GM18498 (cell line): ENCODE data around the gene BLM.
"Not testable (repeated sequence)": the region's sequence is repeated elsewhere in the genome, so short reads cannot be mapped to it uniquely, and the experiment has no call there.

ENCODE experiments used
- ATAC-seq: cut with Tn5 transposase; IDR thresholded peaks from one replicate; pipeline ENCODE4 v1.9.1; 2021; ENCODE audit warnings: mild to moderate bottlenecking, moderate library complexity; ENCODE audit not compliant: unreplicated experiment

Gene BLM

DNA sequence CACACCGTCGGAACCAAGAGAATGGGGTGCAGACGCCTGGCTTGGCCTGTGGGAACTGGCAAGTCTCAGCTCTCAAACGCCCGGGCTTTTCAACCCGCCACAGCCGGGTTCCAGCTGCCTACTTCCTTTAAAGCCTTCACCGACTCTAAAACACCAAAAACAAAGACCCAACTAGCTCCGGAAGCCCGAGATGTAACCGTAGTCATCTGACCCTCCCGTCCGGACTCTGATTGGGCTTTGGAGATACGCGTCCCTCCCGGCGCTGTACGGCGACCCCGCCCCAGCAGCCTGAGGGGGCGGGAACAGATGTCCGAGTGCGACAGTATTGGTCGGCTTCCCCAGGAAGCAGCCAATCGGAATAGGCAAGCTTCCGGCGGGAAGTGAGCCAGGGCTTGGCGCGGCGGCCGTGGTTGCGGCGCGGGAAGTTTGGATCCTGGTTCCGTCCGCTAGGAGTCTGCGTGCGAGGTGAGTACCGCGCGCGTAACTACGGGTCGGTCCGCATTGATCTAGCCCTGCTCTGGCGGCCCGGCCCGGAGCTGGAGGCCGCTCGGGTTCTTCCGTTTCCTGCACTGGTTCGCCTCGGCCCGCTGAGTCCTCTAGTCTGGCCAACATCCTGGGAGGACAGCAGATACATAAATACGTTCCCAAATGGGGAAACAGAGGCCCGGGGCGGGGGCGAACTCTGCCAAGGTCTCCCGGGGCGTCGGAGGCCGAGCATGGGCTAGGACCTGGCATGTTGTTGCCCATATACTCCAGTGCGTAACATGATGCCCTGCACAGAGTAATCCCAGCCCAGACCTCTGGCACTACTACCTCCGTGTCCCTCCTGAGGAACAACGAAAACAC, at the start of gene BLM:
Gene BLM (plus strand): TSS at position 371 of the 846 bp plus-strand sequence. CDS start 30,047 bp downstream, outside the sequence.
- ATAC-seq, result peak; percentile 99

DNA sequence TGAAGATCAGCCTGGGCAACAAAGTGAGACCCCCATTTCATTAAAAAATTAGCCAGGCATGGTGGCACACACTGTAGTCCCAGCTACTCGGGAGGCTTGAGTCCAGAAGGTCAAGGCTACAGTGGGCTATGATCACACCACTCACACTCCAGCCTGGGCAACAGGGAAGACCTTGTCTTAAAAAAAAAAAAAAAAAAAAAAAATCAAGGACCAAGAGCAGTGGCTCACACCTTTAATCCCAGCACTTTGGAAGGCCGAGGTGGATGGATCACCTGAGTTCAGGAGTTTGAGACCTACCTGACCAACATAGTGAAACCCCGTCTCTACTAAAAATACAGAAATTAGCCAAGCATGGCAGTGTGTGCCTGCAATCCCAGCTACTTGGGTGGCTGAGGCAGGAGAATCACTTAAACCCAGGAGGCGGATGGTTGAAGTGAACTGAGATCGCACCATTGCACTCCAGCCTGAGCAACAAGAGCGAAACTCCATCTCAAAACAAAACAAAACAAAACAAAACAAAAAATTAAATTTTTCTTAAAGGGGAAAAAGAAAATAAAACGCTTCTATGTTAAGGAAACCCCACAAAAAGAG, 49.3 kb upstream of the BLM start:
- not testable (repeated sequence) for ATAC-seq

DNA sequence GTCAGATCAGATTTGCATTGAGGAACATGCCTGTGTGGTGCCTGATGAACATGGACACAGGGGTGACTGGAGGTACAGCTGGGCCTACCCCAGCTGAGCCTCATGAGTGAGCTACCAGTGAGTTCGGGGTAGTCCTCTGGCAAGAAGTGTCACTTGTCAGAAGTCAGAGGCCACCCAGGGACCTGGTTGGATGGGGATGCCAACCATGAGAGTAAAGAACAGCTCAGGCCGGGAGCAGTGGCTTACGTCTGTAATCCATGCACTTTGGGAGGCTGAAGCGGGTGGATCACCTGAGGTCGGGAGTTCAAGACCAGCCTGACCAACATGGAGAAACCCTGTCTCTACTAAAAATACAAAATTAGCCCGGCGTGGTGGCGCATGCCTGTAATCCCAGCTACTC, 46.5 kb upstream of the BLM start:
- ATAC-seq, result not testable (repeated sequence)

DNA sequence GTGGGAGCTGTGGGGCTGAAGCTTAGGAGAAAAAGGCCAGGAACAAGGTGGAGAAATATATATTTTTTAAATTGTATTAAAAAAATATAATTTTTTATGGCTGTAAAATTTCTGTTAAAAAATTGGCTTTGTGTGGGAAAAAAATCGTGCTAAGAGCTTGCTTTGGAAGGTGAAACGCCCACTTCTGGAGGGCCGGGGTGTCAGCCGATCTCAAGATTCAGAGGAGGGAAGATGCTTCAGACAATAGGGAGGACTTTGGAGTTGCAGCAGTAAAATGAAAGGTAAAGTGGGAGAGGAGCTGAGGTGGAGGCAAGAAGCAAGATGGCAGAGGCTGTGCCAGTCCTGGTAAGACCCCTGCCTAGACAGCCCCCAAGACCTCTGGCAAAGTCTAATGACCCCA, 45.9 kb upstream of the BLM start:
- no peak for ATAC-seq

DNA sequence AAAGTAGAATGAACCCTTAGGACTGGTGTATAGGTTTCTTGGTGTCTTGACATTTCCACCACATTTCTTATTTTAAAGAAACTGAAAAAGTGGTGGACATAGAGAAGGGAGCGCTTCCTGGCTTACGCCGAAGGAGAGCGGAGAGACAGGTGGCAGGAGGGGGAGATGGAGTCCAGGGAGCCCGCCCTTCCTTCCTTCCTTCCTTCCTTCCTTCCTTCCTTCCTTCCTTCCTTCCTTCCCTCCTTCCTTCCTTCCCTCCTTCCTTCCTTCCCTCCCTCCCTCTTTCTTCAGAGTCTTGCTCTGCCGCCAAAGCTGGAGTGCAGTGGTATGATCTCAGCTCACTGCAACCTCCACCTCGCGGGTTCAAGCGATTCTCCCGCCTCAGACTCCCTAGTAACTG, 43.8 kb upstream of the BLM start:
- not testable (repeated sequence) for ATAC-seq

DNA sequence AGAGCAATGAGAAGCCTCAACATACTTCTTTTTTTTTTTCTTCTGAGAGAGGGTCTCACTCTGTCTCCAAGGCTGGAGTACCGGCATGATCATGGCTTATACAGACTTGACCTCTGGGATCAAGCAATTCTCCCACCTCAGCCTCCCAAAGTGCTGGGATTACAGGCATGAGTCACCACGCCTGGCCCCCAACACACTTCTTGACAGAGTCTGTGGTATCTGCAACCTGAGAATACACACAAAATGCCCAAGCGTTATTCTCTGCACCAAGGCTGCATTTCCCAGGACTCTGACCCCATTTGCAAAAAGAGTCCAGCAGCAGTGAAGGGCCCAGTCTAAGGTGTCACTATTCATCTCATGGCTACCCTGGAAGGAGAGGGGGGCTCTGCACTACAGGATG, 42.7 kb upstream of the BLM start:
- ATAC-seq, result no peak

DNA sequence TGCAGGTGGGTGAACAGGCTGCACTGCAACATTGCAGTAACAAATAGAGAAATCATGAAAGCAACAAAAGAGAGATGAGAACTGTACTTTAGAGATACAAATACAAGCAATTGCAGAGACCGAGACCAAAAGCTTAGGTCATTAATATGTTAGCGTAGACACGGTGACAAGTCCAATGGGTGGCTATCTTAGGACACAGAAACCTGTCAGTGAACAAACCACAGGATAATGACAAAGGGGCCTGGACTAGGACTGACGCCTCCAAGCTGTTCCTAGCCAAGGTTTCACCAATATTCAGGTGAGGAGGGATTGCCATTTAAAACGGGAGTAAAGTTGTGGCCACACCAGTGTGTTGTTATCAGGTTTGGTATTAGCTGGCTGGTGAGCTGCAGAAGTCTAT, 41.7 kb upstream of the BLM start:
- ATAC-seq, result no peak

DNA sequence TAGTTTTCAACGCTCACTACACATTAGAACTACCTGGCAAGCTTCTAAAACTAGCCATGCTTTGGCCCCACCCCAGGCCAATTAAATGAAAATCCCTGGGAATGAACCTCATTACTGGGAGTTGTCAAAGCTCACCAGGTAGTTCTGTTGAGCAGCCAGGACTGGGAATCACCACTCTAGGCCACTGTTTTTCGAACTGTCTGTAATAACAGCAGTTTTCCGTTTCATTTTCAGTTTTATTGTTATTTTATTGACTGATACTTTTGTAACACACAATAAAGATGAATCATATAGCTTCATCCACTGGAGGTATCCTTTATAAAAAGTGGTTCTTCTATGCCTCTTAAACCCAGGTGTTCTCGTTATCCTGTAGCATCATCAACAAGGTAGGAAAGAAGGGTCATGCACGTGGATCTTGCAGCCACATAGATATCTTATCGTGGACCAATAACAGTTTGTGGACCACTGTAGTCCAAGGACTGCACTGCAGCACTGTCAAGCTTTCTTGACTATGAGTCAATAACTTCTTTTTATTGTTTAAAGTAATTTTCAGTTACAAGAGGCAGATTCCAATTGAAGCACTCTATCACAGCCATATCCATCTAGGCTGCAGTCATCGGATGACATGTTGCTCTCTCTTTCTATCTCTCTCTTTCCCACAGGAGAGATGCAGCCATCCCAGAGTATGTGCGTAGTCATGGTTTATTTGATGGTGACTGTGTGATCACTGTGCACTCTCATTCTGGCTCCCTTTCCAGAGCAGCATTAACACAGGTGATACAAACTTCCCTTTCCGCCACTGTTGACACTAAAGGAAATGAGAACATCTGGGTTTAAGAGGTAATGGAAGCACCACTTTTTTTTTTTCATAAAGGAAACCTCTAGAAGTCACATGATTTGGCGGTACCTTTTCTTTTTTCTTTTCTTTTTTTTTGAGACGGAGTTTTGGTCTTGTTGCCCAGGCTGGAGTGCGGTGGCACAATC, 39.0 kb upstream of the BLM start:
- ATAC-seq, result no peak

DNA sequence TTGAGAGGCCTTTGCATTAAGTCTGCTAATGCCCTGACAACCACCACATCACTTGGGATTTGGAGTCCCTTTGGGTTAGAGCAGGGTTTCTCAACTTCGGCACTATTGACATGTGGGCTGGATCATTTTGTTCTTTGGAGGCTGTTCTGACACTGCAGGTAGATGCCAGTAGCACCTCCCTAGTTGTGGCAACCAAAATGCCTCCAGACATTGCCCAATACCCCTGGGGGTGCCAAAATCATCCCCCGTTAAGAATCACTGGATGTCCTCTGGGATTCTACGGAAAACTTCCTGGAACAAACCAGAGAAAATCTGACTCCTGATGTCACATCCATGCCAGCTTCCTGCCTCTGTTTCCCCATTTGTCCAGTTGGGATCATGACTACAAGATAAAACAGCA, 37.2 kb upstream of the BLM start:
- ATAC-seq, result no peak

DNA sequence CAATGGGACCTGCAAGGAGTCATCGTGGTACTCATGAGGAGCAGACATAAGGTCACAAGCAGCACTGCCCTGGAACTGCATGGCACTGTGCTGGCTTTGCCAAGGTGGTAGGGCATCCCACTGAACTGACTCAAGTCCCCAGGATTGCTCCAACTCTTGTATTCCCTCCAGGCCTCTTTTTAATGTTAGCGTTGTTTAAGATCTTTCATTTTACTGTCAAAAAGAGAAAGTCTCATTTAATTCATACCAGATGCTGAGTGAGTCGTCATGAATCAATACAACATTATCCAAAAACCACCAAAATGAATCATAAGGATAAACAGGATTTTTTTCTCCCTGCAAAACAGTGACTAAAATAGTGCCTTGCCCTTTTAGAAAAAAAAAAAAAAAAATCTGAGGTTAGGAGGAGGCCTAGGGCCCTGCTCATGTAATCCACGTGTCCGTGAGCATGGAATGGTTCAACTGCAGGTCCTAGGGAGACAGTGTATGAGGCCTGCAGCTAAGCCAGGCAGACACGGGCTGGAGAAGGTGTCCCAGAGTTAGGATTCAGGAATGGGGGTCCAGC, 36.7 kb upstream of the BLM start:
- ATAC-seq, result no peak

DNA sequence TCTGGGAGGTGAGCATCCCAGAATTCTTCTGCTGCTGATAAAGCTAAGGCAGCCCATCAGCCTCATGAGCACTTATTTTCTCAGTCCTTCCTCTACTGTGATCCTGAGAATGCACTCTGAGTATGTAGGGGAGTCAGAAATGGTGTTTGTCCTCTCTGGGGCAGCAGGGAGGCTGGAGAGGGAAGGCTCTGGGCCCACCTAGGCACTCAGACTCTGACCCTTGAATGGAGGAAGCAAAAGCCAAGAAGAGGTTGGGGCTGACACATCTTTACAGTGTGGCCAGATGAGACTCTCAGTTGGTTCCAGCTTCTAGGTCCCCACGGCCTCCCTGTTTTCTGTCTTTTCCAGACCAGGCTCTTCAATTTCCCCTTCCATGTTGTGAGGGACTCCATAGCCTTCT, 36.1 kb upstream of the BLM start:
- no peak for ATAC-seq

DNA sequence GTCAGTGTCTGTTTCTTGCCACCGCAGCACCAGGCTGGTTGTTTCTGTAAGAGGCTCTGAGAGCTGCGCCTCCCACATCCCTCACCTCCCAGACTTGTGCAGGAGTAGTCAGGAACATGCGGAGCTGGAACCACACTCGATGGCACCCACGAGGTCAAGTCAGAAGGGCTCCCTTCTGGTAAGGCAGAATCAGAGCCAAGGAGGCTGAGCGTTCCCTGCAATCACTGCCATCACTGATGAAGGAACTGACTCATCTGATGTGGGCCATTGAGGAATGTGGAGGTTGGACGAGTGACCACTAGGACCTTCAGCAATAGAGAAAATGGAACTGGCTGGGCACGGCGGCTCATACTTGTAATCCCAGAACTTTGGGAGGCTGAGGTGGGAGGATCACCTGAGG, 35.7 kb upstream of the BLM start:
- ATAC-seq, result no peak

DNA sequence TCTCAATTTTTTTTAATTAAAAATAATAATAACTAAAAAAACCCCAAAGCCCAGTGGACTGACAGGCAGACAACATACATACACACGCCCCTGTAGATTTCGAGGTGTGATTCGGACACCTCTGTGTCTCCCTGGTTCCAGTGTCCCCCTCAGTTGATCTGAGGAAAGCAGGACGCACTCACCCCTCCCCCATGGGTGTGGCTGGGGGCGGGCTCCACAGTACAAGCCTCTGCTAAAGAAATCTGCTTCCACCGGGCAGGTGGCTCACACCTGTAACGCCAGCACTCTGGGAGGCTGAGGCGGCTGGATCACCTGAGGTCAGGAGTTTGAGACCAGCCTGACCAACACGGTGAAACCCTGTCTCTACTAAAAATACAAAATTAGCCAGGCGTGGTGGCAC, 33.8 kb upstream of the BLM start:
- no peak for ATAC-seq

DNA sequence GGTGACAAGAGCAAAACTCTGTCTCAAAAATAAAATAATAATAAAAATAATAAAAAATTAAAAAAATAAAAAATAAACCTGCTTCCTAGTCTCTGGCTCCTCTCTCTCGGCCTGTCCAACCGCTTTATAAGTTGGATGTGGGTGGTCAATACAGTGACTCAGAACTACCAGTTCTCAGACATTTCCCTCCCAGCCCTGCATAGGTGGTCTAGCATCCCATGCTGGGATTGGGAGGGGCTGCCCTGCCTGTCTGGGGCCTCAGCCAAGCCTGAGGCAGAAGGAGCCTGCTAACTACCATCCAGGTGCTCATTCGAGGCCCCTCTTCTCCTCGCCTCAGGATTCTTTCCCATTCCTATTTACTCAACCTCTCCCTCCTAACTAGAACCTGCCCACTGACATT, 33.3 kb upstream of the BLM start:
- no peak for ATAC-seq

DNA sequence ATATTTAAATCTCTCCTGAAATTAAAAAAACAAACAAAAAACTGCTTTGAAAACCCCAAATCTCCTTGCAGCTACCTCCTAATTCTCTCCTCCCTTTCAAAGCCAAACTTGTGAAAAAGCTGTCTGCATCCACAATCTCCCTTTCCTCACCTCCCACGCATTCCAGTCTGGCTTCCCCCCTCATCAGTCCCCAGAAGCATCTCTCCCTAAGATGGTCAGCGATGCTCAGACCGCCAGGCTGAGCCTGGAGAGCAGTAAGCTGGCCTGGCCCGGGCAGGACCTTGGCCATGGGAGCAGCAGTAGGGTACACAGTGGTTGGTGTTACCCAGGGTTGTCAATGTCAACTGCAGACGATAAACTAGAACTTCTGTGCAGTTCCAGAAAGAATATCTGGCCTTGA, 32.9 kb upstream of the BLM start:
- no peak for ATAC-seq

DNA sequence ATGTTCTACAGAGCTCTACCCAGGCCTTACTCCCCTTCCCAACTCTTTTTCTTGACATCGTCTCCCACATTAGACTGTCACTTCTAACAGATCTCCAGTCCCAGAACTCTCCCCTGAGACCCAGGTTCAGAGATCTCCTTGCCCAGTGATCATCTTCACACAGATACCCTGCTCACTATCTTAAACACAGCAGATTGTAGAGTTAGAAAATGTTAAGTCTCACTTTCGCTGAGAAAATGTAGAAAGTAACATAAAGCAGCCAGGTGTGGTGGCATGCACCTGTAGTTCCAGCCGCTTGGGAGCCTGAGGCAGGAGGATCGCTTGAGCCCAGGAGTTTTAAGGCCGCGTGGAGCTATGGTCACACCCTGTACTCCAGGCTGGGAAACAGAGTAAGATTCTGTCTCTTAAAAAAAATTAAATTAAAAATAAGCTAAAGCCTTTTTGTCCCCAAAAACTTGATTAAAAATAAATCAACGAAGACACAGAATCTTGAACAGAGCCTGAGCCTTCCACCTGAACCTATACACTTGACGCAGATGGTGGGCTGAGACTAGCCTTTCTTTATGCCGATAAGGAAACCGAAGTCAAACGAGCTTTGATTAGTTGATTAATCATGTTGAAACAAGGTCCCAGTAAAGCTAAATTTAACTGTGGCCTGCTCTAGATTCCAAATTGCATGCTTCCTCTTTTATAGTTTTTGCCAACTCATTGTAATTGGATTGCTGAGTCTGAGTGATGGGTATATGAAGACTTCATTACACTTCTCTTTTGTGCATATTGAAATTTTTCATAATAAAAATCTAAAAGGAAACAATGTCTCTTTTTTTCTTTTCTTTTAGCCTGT, 31.3 kb upstream of the BLM start:
- ATAC-seq, result peak; percentile 25

DNA sequence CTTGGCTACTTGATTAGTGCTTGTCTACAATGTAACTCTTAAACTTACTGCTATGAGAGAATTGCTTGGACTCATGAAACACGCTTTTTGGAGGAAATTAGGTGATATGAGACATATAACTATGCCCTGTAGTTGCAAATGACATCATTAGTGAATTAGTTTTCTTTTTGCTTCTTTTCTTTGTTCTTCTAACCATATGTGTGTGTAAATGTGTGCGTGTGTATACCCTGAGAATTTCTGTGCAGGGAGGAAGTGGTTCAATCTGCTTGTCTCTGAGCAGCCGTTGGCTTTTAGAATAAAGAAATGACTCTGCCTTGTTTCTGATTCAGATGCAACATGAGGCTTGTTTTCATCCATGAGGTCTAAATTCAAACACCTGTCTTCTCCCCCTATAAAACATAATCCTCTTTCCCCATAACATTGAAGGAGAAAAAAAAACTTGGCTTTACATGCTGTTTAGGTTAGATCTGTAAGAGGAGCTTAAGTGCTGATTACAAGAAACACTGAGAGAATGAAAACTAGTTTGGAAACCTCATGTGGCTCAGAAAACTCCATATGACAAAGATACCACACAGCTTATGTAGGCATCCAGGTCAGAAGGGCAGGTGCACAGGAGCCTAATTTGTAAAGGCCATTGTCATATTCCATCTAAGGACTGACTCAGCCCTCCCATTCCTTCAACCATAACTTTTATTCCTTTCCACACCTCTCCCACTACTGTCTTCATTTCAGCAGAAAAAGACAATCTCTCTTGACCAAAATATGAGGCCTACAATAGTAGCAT, 30.5 kb upstream of the BLM start:
- peak; percentile 88 for ATAC-seq

DNA sequence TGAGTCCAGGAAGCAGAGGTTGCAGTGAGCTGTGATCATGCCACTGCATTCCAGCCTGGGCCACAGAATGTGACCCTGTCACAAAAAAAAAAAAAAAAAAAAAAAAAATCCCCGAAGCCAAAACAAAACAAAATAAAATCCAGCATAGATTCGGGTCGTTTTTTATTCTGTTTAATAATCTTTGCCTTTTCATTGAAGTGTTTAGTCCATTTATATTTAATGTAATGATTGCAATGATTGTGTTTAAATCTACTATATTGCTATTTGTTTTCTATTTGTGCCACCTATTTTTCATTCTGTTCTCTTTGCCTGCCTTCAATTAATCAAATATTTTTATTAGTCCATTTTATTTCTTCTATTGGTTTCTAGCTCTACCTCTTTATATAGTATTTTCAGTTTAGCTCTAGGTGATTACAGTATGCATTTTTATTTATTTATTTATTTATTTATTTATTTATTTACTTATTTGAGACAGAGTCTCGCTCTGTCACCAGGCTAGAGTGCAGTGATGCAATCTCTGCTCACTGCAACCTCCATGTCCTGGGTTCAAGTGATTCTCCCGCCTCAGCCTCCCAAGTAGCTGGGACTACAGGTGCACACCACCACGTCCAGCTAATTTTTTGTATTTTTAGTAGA, 27.7 kb upstream of the BLM start:
- not testable (repeated sequence) for ATAC-seq

DNA sequence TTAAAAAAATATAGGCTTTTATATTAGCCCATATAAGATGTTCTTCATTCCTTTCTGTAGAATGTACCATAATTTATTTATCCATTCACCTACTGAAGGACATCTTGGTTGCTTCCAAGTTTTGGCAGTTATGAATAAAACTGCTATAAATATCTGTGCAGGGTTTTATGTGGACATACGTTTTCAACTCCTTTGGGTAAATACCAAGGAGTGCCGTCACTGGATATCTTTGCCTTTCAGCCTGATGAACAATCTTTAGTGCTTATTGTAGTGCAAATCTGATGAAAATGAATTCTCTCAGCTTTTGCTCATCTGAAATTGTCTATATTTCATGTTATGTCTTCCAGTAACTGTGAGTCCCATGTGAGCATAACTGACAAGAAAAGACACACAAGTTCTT, 26.6 kb upstream of the BLM start:
- no peak for ATAC-seq
